ENCODE measurements around the gene DDR2.

The DDR2 gene

DNA sequence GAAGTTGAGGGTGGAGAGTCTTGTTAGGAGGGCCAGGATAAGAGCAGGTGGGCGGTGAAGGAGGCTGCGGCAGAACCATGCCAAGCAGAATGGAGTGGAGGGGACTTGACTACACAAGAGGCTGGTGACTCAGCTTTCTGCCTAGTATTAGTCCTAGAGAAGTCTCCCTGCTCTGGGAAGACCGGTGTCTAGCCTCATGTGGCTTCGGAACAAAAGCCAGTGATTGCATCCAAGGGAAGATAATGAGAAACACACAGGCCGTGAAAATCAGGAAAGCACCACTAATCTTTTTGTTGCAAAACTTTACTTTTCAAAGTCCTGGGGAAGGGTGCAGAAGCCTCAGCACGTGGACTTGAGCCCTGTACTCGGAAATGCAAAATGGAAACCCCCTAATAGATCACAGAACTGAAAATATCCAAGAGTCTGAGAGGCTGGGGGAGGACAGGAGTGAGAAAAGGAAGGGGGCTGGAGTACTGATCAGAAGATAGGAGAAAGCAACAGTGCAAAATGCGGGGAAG, 31.4 kb downstream of the DDR2 start:
- H3K4me3 ChIP-seq (ENCODE audit: low read depth, low read length), result no peak overlapping the region
- DNase-seq (ENCODE audit: low read depth, low spot score), result peak; percentile 78
- in situ Hi-C loops (cut with HindIII; ENCODE audit: low sequenced_read_pairs), result no loop called here
- TF ChIP-seq, protein P1, sequence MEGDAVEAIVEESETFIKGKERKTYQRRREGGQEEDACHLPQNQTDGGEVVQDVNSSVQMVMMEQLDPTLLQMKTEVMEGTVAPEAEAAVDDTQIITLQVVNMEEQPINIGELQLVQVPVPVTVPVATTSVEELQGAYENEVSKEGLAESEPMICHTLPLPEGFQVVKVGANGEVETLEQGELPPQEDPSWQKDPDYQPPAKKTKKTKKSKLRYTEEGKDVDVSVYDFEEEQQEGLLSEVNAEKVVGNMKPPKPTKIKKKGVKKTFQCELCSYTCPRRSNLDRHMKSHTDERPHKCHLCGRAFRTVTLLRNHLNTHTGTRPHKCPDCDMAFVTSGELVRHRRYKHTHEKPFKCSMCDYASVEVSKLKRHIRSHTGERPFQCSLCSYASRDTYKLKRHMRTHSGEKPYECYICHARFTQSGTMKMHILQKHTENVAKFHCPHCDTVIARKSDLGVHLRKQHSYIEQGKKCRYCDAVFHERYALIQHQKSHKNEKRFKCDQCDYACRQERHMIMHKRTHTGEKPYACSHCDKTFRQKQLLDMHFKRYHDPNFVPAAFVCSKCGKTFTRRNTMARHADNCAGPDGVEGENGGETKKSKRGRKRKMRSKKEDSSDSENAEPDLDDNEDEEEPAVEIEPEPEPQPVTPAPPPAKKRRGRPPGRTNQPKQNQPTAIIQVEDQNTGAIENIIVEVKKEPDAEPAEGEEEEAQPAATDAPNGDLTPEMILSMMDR (IDR thresholded peaks at IDR 0.05; ENCODE audit: low read depth, low read length), result no peak

DNA sequence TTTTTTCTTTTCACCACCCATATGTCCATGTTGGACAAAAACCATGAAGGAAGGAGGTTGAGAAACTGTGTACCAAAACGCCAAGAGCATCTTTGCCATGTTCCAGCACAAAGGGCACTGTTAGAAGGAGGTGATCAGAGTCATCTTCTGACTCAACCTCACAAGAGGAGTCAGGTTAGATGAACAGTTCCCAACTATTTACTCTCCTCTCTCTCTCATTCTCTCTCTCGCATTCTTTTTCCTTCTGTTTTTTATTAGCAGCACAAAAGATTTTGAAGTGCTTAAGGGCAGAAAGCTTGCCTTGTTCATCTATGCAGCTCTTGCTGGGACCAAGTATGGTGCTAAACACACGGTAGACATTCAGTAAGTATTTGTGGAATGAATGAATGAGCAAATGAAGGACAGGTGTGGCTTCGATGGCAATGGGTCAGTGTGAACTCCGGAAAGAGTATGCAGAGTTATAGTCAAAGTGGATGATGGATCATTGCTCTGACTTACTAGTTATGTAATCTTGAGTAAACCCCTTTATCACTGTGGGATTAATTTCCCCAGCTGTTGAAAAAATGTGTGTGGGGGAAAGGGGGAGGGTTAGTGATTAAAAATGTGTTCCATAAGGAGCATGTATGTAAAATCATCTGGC, 33.9 kb downstream of the DDR2 start:
- no peak overlapping the region for H3K4me3 ChIP-seq (ENCODE audit: low read depth, low read length)
- no peak for DNase-seq (ENCODE audit: low read depth, low spot score)
- in situ Hi-C loops (cut with HindIII; ENCODE audit: low sequenced_read_pairs), result no loop called here
- TF ChIP-seq, protein P1 (IDR thresholded peaks at IDR 0.05; ENCODE audit: low read depth, low read length), result no peak

DNA sequence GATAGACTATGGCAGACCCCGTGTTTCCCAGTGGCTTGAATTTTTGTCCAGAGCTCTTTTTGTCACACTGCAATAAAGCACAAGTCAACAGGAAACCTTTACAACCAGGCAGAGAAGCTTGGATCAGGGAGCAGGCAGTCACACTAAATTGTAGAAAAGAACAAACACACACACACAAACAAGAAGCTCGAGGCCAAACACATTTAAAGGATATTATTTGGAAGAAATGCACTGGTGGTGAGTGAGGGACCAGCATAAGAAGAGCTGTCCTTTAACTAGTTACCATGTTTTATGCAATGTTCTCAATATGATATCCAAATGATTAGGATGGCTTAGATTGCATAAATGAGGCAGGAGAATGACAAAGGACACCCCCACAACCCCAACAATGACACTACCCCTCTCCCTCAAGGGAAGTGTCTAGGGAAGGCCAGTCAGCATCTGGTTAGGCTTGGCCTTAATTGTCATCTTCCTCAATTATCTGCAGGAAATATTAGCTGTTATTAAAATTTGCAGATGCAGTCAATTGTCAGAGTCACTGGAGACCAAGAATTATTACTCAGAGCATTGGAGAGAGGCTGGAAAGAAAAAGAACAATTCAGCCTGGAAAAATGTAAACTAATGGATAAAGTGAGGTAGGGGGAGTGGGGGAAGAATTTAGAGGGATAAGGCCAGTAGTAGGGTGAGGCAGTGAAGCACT, 35.3 kb downstream of the DDR2 start:
- DNase-seq (ENCODE audit: low read depth, low spot score), result no peak
- H3K4me3 ChIP-seq (ENCODE audit: low read depth, low read length), result no peak overlapping the region
- TF ChIP-seq, protein P1 (IDR thresholded peaks at IDR 0.05; ENCODE audit: low read depth, low read length), result no peak
- in situ Hi-C loops (cut with HindIII; ENCODE audit: low sequenced_read_pairs), result no loop called here

GRCh38 chr1:162670928-162671663, 38.8 kb downstream of the DDR2 start:
- peak; percentile 35 for DNase-seq (ENCODE audit: low read depth, low spot score)
- in situ Hi-C loops (cut with HindIII; ENCODE audit: low sequenced_read_pairs), result no loop called here
- no peak overlapping the region for H3K4me3 ChIP-seq (ENCODE audit: low read depth, low read length)
- TF ChIP-seq, protein P1 (IDR thresholded peaks at IDR 0.05; ENCODE audit: low read depth, low read length), result no peak

GRCh38 chr1:162671664-162672410, 39.6 kb downstream of the DDR2 start:
- in situ Hi-C loops (cut with HindIII; ENCODE audit: low sequenced_read_pairs), result no loop called here
- TF ChIP-seq, protein P1 (IDR thresholded peaks at IDR 0.05; ENCODE audit: low read depth, low read length), result no peak
- no peak for DNase-seq (ENCODE audit: low read depth, low spot score)

More at GRCh38 chr1:162671664-162672410, 39.6 kb downstream of the DDR2 start:
- no peak overlapping the region for H3K4me3 ChIP-seq (ENCODE audit: low read depth, low read length)
